Endothelial cell (in vitro differentiated cells): ENCODE data around the gene RPN2. TPM values are rescaled to one million over a fixed set of nuclear protein-coding genes. Genes with fewer than 3 reads are reported as not detected.

Source experiments
- DNase-seq: peaks from one replicate; pipeline ENCODE4 v3.0.0; 2021; ENCODE audit warnings: low spot score
- H3K27ac Mint-ChIP-seq: one replicate; pipeline ENCODE4 v1.8.0; 2021; ENCODE audit warnings: mixed read lengths, inconsistent platforms; ENCODE audit not compliant: unreplicated experiment
- H3K27me3 Mint-ChIP-seq: one replicate; pipeline ENCODE4 v1.8.0; 2021; ENCODE audit warnings: mild to moderate bottlenecking, moderate library complexity, mixed read lengths, inconsistent platforms; ENCODE audit not compliant: unreplicated experiment
- H3K36me3 Mint-ChIP-seq: one replicate; pipeline ENCODE4 v1.8.0; 2021; ENCODE audit warnings: mild to moderate bottlenecking, low read depth, mixed read lengths, inconsistent platforms; ENCODE audit not compliant: unreplicated experiment
- H3K4me1 Mint-ChIP-seq: one replicate; pipeline ENCODE4 v1.8.0; 2021; ENCODE audit warnings: mild to moderate bottlenecking, mixed read lengths, inconsistent platforms; ENCODE audit not compliant: unreplicated experiment
- H3K4me3 Mint-ChIP-seq: one replicate; pipeline ENCODE4 v1.8.0; 2021; ENCODE audit warnings: mild to moderate bottlenecking, mixed read lengths, inconsistent platforms; ENCODE audit not compliant: unreplicated experiment
- H3K9me3 Mint-ChIP-seq: one replicate; pipeline ENCODE4 v1.8.0; 2021; ENCODE audit warnings: mixed read lengths, inconsistent platforms; ENCODE audit not compliant: unreplicated experiment
- total RNA-seq: library from RNA; stranded (reverse); fragmentation: NEBNext Ultra II Directional; extraction: Animal tissue kit (Norgen Biotek cat#: 25700); gene quantifications from one replicate; pipeline ENCODE4 v1.2.1, GENCODE V29; 2021; ENCODE audit not compliant: unreplicated experiment
- TF ChIP-seq, protein P1 (sequence below): fragments of 200-600 bp; sonication (generic); IDR thresholded peaks from one replicate; pipeline ENCODE4 v1.5.0; 2021; ENCODE audit warnings: antibody characterized with exemption; ENCODE audit not compliant: unreplicated experiment

Gene RPN2
- total RNA-seq, 1 donor from 2014 or later: 187 TPM

DNA sequence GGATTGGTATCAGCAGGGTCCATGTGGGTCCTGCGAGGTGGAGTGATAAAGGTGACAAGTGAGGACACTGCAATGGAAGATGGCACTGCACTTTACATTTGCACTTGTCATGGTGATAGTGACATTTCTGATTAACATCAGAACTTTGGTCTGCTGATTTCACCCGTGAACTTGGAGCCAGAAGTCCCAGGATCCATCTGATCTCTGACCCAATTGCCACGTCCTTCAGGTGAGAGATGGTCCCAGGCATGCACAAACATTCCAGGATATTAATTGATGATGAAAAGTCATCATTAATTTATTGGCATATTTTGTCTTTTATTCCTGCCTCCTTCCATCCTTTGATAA, 92.3 kb downstream of the RPN2 start:
- Mint-ChIP-seq H3K9me3 (no peaks in the 10 kb centered on the region), H3K4me3 (no peak overlapping the region), H3K4me1 (peaks cover 11% of the 10 kb centered on the region), H3K36me3 (no peaks in the 10 kb centered on the region), H3K27me3 (peaks cover 3% of the 10 kb centered on the region), H3K27ac (no peak overlapping the region)
- TF ChIP-seq, protein P1, sequence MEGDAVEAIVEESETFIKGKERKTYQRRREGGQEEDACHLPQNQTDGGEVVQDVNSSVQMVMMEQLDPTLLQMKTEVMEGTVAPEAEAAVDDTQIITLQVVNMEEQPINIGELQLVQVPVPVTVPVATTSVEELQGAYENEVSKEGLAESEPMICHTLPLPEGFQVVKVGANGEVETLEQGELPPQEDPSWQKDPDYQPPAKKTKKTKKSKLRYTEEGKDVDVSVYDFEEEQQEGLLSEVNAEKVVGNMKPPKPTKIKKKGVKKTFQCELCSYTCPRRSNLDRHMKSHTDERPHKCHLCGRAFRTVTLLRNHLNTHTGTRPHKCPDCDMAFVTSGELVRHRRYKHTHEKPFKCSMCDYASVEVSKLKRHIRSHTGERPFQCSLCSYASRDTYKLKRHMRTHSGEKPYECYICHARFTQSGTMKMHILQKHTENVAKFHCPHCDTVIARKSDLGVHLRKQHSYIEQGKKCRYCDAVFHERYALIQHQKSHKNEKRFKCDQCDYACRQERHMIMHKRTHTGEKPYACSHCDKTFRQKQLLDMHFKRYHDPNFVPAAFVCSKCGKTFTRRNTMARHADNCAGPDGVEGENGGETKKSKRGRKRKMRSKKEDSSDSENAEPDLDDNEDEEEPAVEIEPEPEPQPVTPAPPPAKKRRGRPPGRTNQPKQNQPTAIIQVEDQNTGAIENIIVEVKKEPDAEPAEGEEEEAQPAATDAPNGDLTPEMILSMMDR: no peak
- DNase-seq: no peak

DNA sequence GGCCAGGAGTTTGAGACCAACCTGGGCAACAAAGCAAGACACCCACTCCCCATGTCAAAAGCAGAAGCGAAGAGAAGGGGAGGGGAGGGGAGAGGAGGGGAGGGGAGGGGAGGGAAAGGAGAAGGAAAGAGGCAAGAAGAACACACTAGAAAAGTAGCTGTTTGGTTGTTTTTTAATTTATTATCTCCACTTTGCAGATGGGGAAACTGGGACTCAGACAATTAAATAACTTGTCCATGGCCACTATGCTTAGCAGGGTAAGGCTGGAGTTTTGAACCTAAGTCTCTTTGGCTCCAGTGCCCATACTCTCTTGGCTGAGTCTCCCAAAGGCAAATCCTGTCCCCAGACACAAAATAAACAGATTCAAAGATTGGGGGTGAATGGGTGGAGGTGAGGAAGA, 94.9 kb downstream of the RPN2 start:
- TF ChIP-seq, protein P1: no peak
- Mint-ChIP-seq H3K9me3 (no peaks in the 10 kb centered on the region), H3K4me3 (no peak overlapping the region), H3K27ac (no peak overlapping the region), H3K27me3 (no peaks in the 10 kb centered on the region), H3K36me3 (no peaks in the 10 kb centered on the region), H3K4me1 (peaks cover 13% of the 10 kb centered on the region)
- no peak for DNase-seq

DNA sequence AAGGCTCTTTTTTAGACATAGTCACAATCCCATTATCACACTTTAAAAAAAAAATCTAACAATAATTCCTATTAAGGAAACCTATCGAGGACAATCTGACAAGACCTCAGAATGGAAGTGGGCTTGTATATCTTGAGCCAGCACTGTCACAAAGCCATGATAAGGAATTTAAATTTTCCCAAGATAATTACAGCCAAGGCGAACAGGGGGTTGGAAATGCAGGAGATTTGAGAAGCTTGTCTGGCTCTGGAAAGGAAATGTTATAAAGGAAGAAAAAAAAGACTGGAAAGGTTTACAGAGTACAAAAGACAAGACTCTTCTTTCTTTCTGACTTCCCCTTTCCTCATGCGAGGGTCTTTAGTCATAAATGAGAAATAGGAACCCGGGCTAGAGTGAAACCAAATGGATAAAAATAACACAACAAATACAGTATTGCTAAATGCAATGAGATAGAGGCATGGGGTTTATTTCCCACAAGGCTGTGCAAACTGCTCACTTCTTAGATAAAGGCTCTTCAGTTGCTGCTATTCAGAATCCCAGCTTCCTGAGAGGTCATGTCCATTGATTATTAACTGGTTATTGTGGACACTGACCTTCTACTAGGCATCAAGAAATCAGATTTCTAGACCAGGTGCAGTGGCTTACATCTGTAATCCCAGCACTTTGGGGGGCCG, 95.9 kb downstream of the RPN2 start:
- no peak overlapping the region for H3K4me3 Mint-ChIP-seq
- H3K27me3 Mint-ChIP-seq: no peaks in the 10 kb centered on the region
- H3K36me3 Mint-ChIP-seq: no peaks in the 10 kb centered on the region
- H3K27ac Mint-ChIP-seq: no peak overlapping the region
- H3K4me1 Mint-ChIP-seq: peaks cover 10% of the 10 kb centered on the region
- TF ChIP-seq, protein P1: no peak
- no peaks in the 10 kb centered on the region for H3K9me3 Mint-ChIP-seq
- DNase-seq: no peak

DNA sequence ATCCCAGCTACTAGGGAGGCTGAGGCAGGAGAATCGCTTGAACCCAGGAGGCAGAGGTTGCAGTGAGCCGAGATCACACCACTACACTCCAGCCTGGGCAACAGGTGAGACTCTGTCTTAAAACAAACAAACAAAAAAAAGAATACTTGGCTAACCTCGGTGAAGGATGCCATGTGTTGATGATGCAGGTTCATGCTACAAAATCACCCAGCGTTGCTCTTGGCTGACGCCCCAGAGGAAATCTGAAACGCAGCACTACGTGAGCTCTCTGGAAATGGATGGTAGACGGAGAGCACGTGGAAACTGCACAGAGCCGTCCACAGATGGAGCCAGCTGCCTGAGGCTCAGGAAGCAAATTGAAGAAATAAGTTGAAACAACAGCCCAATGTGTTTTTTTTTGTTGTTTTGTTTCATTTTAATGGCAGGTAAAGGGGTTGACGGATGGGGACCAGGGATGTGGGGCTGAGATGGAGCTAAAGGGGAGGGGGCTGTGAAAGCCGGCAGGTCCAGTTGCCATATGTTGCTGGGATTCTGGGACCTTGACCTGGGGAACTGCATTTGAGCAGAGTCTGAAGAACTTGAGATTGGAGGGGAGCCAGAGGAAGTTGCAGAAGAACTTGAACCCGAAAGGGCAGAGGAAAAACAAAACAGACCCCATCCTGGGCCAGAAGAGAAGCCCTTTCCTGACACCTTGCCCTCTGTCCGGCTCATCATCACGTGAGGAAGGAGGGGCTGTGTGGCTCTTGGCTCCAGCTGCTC, 97.5 kb downstream of the RPN2 start:
- H3K9me3 Mint-ChIP-seq: no peaks in the 10 kb centered on the region
- H3K27ac Mint-ChIP-seq: no peak overlapping the region
- H3K27me3 Mint-ChIP-seq: no peaks in the 10 kb centered on the region
- H3K4me1 Mint-ChIP-seq: peaks cover 10% of the 10 kb centered on the region
- TF ChIP-seq, protein P1: no peak
- H3K36me3 Mint-ChIP-seq: no peaks in the 10 kb centered on the region
- H3K4me3 Mint-ChIP-seq: no peak overlapping the region
- no peak for DNase-seq

DNA sequence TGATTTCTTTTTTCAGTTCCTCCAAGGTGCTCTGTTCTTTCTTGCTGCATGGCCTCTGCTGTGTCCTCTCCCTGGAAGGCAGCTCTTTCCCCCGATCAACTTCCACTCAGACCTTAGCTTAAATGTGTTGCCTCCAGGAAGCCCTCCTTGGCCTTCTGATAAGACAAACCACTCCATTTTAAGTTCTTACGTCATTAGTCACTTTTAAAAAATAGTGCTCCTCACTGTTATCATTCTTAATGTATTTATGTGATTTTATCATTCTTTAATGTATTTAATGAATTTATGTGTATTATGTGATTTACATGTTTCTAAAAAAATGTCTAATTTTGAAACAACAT, 98.1 kb downstream of the RPN2 start:
- TF ChIP-seq, protein P1: no peak
- Mint-ChIP-seq H3K27me3 (no peaks in the 10 kb centered on the region), H3K9me3 (no peaks in the 10 kb centered on the region), H3K4me1 (peaks cover 10% of the 10 kb centered on the region), H3K36me3 (no peaks in the 10 kb centered on the region), H3K27ac (no peak overlapping the region), H3K4me3 (no peak overlapping the region)
- no peak for DNase-seq
